GM12864 (cell line): Measurements from ENCODE around the gene WDR90.

Experiments used
- DNase-seq: peaks from one replicate; pipeline ENCODE4 v3.0.0-alpha.2; 2011; ENCODE audit warnings: low read depth
- H3K4me3 ChIP-seq: 2 replicates; pipeline ENCODE4 v1.5.1; 2011; ENCODE audit warnings: mild to moderate bottlenecking, low read depth, low read length, control low read depth
- CTCF ChIP-seq: IDR thresholded peaks from 2 replicates; pipeline ENCODE4 v1.5.1; 2011; ENCODE audit warnings: low read depth, mild to moderate bottlenecking, moderate library complexity, low read length, control low read depth, inconsistent platforms; ENCODE audit errors: missing control alignments

The WDR90 gene

GRCh38 chr16:669666-670065, 20.5 kb downstream of the WDR90 start:
- TF ChIP-seq CTCF, result no peak
- no peak overlapping the region for H3K4me3 ChIP-seq
- no peak for DNase-seq

- TF ChIP-seq CTCF, result no peak
- no peak overlapping the region for H3K4me3 ChIP-seq
- DNase-seq, result no peak
These were observed 21.6 kb downstream of the WDR90 start for GRCh38 chr16:670485-671352.

- DNase-seq, result no peak
- no peak for TF ChIP-seq CTCF
- H3K4me3 ChIP-seq, result no peak overlapping the region
These were observed 22.4 kb downstream of the WDR90 start for GRCh38 chr16:671353-672131.

- TF ChIP-seq CTCF, result no peak
- H3K4me3 ChIP-seq, result no peak overlapping the region
- DNase-seq, result no peak
These were observed 23.2 kb downstream of the WDR90 start for GRCh38 chr16:672371-672770.

GRCh38 chr16:672851-673250, 23.7 kb downstream of the WDR90 start:
- TF ChIP-seq CTCF, result no peak
- no peak overlapping the region for H3K4me3 ChIP-seq
- no peak for DNase-seq

- DNase-seq, result no peak
- no peak overlapping the region for H3K4me3 ChIP-seq
- TF ChIP-seq CTCF, result no peak
These were observed 24.3 kb downstream of the WDR90 start for GRCh38 chr16:673399-673991.
